NCI-H2196 treated with DMSO at 0.1 percent for 48 hours (cell line): ENCODE results near the gene BRINP3.
"Not testable (repeated sequence)": the region's sequence is repeated elsewhere in the genome, so short reads cannot be mapped to it uniquely, and the experiment has no call there.

Experiments used
- DNase-seq: peaks from one replicate; lab custom pipeline; 2025; ENCODE audit not compliant: unreplicated experiment; lab: John Stamatoyannopoulos, UW

The BRINP3 gene

GRCh38 chr1:190126728-190127127, 350.9 kb downstream of the BRINP3 start:
- DNase-seq = no peak

GRCh38 chr1:190124068-190124467, 353.6 kb downstream of the BRINP3 start:
- DNase-seq = no peak

DNA sequence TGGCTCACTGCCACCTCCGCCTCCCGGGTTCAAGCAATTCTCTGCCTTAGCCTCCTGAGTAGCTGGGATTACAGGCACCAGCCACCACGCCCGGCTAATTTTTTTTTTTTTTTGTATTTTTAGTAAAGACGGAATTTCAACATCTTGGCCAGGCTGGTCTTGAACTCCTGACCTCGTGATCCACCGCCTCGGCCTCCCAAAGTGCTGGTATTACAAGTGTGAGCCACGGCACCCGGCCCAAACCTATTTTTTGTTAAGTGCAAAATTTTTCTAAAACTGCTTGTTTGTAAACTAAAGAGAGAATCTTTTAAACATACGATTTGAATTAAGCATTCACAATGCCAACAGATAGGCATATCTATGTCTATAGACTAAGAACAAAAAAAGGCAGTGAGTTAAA, 357.1 kb downstream of the BRINP3 start:
- not testable (repeated sequence) for DNase-seq

- no peak for DNase-seq
Measured at GRCh38 chr1:190119683-190120082, 358.0 kb downstream of the BRINP3 start.

DNA sequence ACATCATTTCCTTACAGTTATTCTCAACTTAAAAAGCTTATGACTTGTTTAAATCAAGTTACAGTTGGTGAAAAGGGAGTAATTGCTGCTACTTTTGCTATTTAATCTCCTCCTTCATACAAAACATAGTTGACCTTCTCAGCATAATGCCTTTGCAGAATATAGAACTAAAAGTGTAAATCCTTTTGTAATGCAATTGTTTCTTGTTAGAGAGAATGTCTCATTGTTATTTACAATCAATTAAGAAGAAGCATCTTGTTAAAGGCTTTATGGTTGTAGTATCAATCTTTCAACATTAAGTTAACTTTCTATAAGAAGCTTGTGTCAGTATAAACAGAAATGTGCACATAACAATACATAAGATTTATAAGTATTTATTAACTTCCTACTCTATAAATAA, 360.7 kb downstream of the BRINP3 start:
- DNase-seq = no peak

DNA sequence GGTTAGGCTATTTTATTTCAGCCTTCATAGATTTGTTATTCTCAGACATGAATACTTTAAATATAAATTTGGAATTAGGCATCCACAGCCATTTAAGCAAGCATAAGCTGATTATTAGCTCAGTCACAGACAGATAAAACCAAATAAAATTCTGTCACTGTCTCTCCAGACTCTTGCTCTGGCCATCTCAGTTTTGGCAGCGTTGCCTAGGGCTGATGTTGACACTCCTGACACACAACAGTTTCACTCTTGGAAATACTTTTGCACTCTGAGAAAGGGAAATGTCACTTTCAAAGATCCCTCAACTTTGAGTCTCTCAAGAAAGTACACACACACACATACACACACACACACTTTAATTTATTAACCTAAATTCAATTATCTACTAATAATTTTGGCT, 372.7 kb downstream of the BRINP3 start:
- no peak for DNase-seq

GRCh38 chr1:190102757-190103326, 374.8 kb downstream of the BRINP3 start:
- DNase-seq = no peak

DNA sequence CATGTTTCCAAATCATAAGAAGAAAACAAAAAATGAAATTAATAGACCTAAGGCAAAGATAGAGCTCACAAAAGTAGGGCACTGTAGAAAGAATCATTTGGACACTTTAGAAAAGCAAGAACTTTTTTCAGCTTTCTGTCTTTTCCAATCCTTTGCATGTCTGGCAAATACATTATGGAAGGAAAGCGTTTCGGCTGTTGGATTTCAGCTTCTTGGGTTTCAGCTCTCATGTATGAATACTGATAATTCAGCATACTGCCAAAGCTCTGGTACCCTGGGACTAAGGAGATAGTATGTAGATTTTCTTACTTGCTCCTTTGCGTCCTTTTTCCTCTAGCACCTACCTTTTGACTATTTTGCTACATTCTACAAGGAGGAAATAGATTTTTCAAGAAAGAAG, 375.9 kb downstream of the BRINP3 start:
- DNase-seq = no peak

GRCh38 chr1:190098756-190099155, 378.9 kb downstream of the BRINP3 start:
- DNase-seq = no peak

DNA sequence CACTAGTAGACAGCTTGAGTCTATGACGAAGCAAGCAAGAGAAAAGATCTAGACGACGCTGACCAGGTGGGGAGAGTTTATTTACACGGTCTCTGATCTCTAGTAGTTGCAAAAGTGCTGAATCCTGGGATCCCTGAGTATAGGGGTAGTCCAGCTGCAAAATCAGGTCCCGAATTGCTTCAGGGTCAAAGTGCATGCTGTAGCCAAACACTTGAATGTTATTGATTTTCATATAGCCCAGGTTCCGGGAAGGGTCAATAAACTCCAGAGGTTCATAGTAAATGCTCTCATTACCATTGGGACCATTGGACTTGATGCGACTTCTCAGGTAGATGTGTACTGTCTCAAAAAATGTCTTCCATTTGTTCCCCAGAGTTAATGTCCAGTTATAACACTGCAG, 379.6 kb downstream of the BRINP3 start:
- no peak for DNase-seq

- no peak for DNase-seq
Measured at GRCh38 chr1:190095596-190095995, 382.1 kb downstream of the BRINP3 start.

DNA sequence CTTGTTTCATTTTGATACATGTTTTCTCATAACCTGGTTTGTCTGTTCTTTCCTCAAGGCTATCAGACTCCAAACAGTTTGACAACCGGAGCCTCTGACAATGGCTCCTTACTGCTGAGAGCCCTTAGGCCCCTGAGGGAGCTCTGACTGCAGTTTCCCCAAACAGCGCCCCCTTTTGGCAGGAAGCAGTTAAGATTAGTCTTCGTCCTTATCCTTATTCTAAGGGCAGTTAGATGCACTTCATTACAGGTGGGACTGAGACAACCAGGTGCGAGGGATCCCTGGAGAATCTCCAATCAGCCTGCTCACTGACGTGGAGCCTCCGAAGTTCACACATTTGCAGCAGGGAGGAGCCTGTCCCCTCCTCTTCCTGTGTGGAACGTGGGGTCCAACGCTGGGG, 393.1 kb downstream of the BRINP3 start:
- DNase-seq = no peak

DNA sequence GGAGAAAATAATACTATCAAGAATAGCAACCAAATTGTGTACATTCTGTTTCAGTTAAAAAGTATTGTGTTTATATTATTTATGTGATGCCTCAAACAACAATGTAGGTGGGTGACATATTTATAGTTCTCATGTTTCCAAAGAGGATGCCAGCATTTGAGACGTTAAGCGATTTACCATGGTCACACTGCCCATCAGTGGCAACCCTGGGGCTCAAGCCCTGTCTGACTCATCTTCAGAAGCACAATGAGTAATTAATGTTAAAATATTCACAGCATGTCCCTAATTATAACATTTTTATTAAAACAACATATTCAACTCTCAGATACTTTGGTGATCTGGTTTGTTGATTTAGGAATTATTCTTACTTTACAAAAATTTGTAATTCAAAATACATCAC, 409.4 kb downstream of the BRINP3 start:
- DNase-seq = no peak

- no peak for DNase-seq
Measured at GRCh38 chr1:190067592-190067991, 410.1 kb downstream of the BRINP3 start.

- DNase-seq = no peak
Measured at GRCh38 chr1:190066011-190066410, 411.7 kb downstream of the BRINP3 start.

- DNase-seq = no peak
Measured at GRCh38 chr1:190049314-190049713, 428.4 kb downstream of the BRINP3 start.
